Prostate gland (tissue), 2 donors: Measurements from ENCODE around the gene PPP2R2B. TPM values are rescaled to one million over a fixed set of nuclear protein-coding genes. Genes with fewer than 3 reads are reported as not detected.

Source experiments
- DNase-seq: peaks from one replicate; pipeline ENCODE4 v3.0.0-alpha.2; 2019; ENCODE audit warnings: low spot score
- H3K27ac ChIP-seq, 2 donors: fragments of 200-600 bp; sonication (generic); 2 replicates each; pipeline ENCODE4 v1.5.1; 2017 to 2019
- H3K27me3 ChIP-seq: fragments of 200-600 bp; sonication (generic); replicated peaks from 2 replicates; pipeline ENCODE4 v1.5.1; 2019; ENCODE audit not compliant: insufficient read depth
- H3K36me3 ChIP-seq, 2 donors: fragments of 200-600 bp; sonication (generic); 1 replicate in 1 of 2; 2 replicates in 1 of 2; pipeline versions ENCODE4 v1.5.1 to v1.8.1; 2017 to 2019
- H3K4me1 ChIP-seq: fragments of 200-600 bp; sonication (generic); replicated peaks from 2 replicates; pipeline ENCODE4 v1.5.1; 2019
- H3K4me3 ChIP-seq, 2 donors: fragments of 200-600 bp; sonication (generic); 2 replicates each; pipeline ENCODE4 v1.5.1; 2017 to 2019
- H3K9me3 ChIP-seq: fragments of 200-600 bp; sonication (generic); 2 replicates; pipeline ENCODE4 v1.5.1; 2017
- POLR2A ChIP-seq: fragments of 450-650 bp; IDR thresholded peaks from one replicate; pipeline ENCODE4 v1.6.1; 2016; ENCODE audit warnings: antibody characterized with exemption, mild to moderate bottlenecking
- POLR2AphosphoS5 ChIP-seq: sonication (generic); formaldehyde crosslinking; IDR thresholded peaks from one replicate; pipeline ENCODE4 v1.6.1; 2017; ENCODE audit warnings: antibody characterized with exemption
- WGBS: methylation state at CpG from one replicate; pipeline ENCODE4 v1.1.5; 2018; 5-methylcytosine and 5-hydroxymethylcytosine counted together
- intact Hi-C: fragments of 100-400 bp; cut with DNase I; formaldehyde crosslinking; loops from one replicate; pipeline ENCODE4 v1.14.2; 2022
- total RNA-seq, 2 donors: library from RNA; depleted of rRNA; stranded (reverse); fragments of >200 nt; gene quantifications; one replicate each; pipeline ENCODE4 v1.1.0, GENCODE V29; 2016
- TF ChIP-seq, protein P1 (sequence below), 4 experiments: fragments of 200-600 bp in 2 of 4; fragments of 450-650 bp in 2 of 4; sonication (generic) in 2 of 4; IDR thresholded peaks; 1 replicate in 3 of 4; 2 replicates in 1 of 4; pipeline ENCODE4 v1.5.1; 2016 to 2019; ENCODE audit warnings: antibody characterized with exemption in 4 of 4, mild to moderate bottlenecking in 2 of 4, moderate library complexity in 2 of 4

The PPP2R2B gene
- total RNA-seq, 2 donors from 2014 or later, result 0.68 to 2.6 TPM

GRCh38 chr5:146710348-146710747, 168.2 kb downstream of the PPP2R2B start:
- Histone ChIP-seq H3K27me3 (no peaks in the 10 kb centered on the region), H3K9me3 (no peaks in the 10 kb centered on the region), H3K27ac (no peak overlapping the region), H3K36me3 (no peaks in the 10 kb centered on the region), H3K4me1 (no peaks in the 10 kb centered on the region), H3K4me3 (no peak overlapping the region)
- intact Hi-C loops, result no loop called here
- TF ChIP-seq POLR2A, result no peak
- TF ChIP-seq, protein P1, sequence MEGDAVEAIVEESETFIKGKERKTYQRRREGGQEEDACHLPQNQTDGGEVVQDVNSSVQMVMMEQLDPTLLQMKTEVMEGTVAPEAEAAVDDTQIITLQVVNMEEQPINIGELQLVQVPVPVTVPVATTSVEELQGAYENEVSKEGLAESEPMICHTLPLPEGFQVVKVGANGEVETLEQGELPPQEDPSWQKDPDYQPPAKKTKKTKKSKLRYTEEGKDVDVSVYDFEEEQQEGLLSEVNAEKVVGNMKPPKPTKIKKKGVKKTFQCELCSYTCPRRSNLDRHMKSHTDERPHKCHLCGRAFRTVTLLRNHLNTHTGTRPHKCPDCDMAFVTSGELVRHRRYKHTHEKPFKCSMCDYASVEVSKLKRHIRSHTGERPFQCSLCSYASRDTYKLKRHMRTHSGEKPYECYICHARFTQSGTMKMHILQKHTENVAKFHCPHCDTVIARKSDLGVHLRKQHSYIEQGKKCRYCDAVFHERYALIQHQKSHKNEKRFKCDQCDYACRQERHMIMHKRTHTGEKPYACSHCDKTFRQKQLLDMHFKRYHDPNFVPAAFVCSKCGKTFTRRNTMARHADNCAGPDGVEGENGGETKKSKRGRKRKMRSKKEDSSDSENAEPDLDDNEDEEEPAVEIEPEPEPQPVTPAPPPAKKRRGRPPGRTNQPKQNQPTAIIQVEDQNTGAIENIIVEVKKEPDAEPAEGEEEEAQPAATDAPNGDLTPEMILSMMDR (IDR thresholded peaks at IDR 0.05), result no peak
- TF ChIP-seq POLR2AphosphoS5, result no peak
- WGBS, result 86% methylated on average over 1 of the region's 1 CpG
- DNase-seq, result no peak

DNA sequence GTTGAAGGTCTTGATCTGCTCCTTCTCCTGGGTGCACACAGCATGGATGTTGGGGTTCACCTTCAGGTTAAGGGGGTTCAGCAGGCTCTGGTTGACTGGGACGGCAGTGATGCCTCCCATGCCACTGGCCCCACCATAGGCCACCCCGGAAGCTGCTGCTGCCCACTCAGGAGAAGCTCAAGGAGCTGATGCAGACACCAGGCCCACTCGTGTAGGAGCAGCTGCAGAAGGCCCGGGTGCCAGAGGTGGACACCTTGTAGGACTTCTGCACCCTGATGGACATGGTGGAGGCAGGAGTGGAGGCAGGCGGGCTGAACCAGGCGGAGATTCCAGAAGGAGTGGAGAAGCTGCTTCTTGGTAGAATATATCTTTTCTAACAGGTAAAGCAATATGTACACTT, 171.2 kb downstream of the PPP2R2B start:
- 98% methylated on average over 4 of the region's 6 CpGs for WGBS
- H3K4me1 ChIP-seq, result no peaks in the 10 kb centered on the region
- intact Hi-C loops, result no loop called here
- no peak for TF ChIP-seq POLR2A
- TF ChIP-seq, protein P1 (IDR thresholded peaks at IDR 0.05), result no peak
- TF ChIP-seq POLR2AphosphoS5, result no peak
- no peak overlapping the region for H3K4me3 ChIP-seq
- no peaks in the 10 kb centered on the region for H3K36me3 ChIP-seq
- H3K27ac ChIP-seq, result no peak overlapping the region
- no peaks in the 10 kb centered on the region for H3K9me3 ChIP-seq
- DNase-seq, result no peak
- no peaks in the 10 kb centered on the region for H3K27me3 ChIP-seq

DNA sequence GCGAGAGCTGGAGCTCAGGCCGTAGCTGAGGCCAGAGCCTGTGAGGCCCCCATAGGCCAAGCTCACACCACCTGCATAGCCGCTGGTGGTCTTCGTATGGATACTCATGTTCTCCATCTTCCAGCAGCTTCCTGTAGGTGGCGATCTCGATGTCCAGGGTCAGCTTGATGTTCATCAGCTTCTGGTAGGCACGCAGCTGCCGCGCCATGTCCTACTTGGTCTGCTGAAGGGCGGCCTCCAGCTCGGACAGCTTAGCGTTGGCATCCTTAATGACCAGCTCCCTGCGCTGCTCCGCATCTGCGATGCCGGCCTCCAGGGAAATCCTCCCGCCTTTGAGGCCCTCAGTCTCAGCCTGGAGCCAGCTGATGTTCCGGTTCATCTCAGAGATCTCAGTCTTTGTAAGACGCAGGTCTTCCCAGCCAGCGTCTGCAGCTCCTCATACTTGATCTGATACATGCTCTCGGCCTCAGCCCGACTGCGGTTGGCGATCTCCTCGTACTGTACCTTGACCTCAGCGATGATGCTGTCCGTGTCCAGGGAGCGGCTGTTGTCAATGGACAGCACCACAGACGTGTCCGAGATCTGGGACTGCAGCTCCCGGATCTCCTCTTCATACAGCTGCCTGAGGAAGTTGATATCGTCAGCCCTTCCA, 172.1 kb downstream of the PPP2R2B start:
- Histone ChIP-seq H3K27ac (no peak overlapping the region), H3K36me3 (no peaks in the 10 kb centered on the region), H3K27me3 (no peaks in the 10 kb centered on the region), H3K4me3 (no peak overlapping the region), H3K9me3 (no peaks in the 10 kb centered on the region), H3K4me1 (no peaks in the 10 kb centered on the region)
- no peak for DNase-seq
- 96% methylated on average over 32 of the region's 32 CpGs for WGBS
- TF ChIP-seq POLR2A (no peak), POLR2AphosphoS5 (no peak)
- TF ChIP-seq, protein P1 (IDR thresholded peaks at IDR 0.05), result no peak
- intact Hi-C loops, result no loop called here

- intact Hi-C loops, result no loop called here
These were observed 173.4 kb downstream of the PPP2R2B start for GRCh38 chr5:146704949-146705665.

DNA sequence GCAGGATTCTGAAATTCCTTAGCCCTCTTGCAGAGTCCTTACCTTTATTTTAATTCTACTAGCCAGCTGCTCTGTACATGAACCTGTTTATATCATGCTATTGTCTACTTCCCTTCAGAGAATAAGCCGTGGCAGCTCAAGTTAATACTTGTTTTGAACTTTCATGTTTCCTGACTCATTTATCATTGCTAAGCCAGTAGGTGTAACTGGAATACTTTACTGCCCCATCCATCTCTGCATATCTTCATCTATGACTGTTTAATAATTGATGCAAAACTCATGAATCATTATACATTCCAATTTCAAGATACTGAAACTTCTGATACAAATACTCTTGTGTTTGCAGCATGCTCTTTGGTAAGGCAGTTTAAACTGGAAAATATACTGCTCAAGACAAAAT, 174.7 kb downstream of the PPP2R2B start:
- H3K27ac ChIP-seq, result no peak overlapping the region

More at GRCh38 chr5:146704949-146705665, 173.4 kb downstream of the PPP2R2B start:
- no peak for TF ChIP-seq POLR2A
- Histone ChIP-seq H3K9me3 (no peaks in the 10 kb centered on the region), H3K27ac (no peak overlapping the region), H3K36me3 (no peaks in the 10 kb centered on the region), H3K27me3 (no peaks in the 10 kb centered on the region), H3K4me1 (no peaks in the 10 kb centered on the region), H3K4me3 (no peak overlapping the region)
- no peak for DNase-seq
- 84% methylated on average over 4 of the region's 4 CpGs for WGBS

More for the DNA sequence above, 174.7 kb downstream of the PPP2R2B start:
- WGBS, result 8% methylated on average over 1 of the region's 1 CpG
- TF ChIP-seq, protein P1 (IDR thresholded peaks at IDR 0.05), result no peak
- TF ChIP-seq POLR2A, result no peak
- TF ChIP-seq POLR2AphosphoS5, result no peak
- intact Hi-C loops, result no loop called here
- no peaks in the 10 kb centered on the region for H3K9me3 ChIP-seq
- H3K27me3 ChIP-seq, result no peaks in the 10 kb centered on the region
- no peaks in the 10 kb centered on the region for H3K36me3 ChIP-seq
- DNase-seq, result no peak
- H3K4me3 ChIP-seq, result no peak overlapping the region
- H3K4me1 ChIP-seq, result no peaks in the 10 kb centered on the region
